Measurements from ENCODE around the gene PSMD11. TPM values are rescaled to one million over a fixed set of nuclear protein-coding genes. Genes with fewer than 3 reads are reported as not detected.
"Not testable (repeated sequence)": the region's sequence is repeated elsewhere in the genome, so short reads cannot be mapped to it uniquely, and the experiment has no call there.

Gene PSMD11
- 98.1 and 104 TPM in 2 replicates for total RNA-seq

- DNase-seq (ENCODE audit: low read depth in 2 of 2) = peak; percentile 92 to 97
These were observed at the start of gene PSMD11 for GRCh38 chr17:32444301-32445073. PSMD11 (plus strand) TSS chr17:32444510; CDS start chr17:32444524, 14 bp downstream.

DNA sequence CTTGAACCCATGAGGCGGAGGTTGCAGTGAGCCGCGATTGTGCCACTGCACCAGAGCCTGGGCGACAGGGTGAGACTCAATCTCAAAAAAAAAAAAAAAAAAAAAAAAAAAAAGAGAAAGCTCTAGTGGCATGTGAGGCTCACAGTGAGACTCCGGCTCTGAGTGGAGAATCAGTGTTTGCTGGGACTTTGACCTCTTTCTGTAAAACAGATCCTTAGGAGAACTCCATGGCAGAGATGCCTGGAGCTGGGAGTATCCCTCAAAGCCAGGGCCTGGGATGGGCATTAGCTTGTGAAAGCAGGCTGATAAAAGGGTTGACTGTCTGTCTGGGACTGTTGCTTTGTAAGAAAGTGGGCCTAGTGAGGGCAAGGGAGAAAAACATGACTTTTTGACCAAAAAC is 48.0 kb upstream of the PSMD11 start:
- no peak for DNase-seq (ENCODE audit: low read depth in 2 of 2)

DNA sequence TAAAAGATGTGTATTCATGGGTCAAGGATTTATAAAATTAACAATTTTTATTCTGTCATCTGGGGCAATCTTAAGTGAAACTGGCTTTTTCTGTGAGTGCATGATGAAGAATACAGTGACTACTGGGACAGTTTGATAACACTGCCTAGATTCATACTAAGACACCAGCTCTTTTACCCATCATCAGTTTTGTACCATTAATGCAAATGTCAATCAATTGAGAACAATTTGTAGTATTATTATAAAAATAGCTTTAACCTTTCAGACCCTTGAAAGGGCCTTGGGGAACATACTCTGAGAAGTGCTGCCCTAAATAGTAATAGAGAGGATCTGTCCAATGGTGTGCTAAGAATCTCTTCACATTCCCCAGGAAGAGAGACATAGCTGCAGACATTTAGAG is 45.4 kb upstream of the PSMD11 start:
- no peak for DNase-seq (ENCODE audit: low read depth in 2 of 2)

- not testable (repeated sequence) for DNase-seq (ENCODE audit: low read depth in 2 of 2)
These were observed 34.2 kb upstream of the PSMD11 start for GRCh38 chr17:32410085-32410484.

DNA sequence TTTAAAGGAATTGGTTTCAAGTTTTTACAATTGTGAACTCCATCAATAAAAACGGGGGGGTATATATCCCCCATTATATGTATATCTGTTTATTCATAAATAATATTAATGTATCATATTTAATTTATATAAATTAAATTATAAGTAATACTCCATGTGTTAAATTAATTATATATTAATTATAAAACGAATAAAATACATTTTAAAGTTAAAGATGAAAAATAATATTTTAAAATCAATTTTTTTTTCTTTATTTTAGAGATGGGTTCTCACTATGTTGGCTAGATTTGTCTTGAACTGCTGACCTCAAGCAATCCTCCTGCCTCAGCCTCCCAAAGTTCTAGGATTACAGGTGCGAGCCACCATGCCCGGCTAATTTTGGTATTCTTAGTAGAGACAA is 17.4 kb upstream of the PSMD11 start:
- no peak for DNase-seq (ENCODE audit: low read depth in 2 of 2)

DNA sequence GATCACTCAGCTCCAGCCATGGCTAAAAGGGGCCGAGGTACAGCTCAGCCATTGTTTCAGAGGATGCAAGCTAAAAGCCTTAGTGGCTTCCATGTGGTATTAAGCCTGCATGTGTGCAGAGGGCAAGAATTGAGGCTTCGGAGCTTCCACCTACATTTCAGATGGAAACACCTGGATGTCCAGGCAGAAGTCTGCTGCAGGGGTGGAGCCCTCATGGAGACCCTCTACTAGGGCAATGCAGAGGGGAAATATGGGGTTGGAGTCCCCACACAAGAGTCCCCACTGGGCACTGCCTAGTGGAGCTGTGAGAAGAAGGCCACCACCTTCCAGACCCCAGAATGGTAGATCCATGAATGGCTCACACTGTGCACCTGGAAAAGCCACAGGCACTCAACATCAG is 14.7 kb upstream of the PSMD11 start:
- DNase-seq (ENCODE audit: low read depth in 2 of 2) = no peak

DNA sequence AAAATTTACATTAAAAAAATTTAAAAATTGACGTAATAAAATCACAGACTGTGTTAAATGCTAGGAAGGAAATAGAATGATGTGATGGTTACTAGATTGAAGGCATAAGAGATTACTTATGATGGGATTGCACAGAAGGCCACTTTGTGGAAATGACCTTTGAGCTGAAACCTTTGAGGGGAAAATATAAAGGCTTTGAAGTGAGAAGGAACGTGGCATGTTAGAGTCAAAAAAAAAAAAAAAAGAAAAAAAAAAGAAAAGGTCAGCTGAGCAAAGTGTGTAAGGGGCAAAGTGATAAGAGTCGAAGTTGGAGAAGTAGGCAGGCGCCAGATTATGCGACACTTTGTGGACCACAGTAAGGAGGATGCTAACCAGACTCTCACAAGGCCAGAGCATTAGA is 3.6 kb upstream of the PSMD11 start:
- no peak for DNase-seq (ENCODE audit: low read depth in 2 of 2)

- no peak for DNase-seq (ENCODE audit: low read depth in 2 of 2)
These were observed 2.4 kb upstream of the PSMD11 start for GRCh38 chr17:32441886-32442285.

DNA sequence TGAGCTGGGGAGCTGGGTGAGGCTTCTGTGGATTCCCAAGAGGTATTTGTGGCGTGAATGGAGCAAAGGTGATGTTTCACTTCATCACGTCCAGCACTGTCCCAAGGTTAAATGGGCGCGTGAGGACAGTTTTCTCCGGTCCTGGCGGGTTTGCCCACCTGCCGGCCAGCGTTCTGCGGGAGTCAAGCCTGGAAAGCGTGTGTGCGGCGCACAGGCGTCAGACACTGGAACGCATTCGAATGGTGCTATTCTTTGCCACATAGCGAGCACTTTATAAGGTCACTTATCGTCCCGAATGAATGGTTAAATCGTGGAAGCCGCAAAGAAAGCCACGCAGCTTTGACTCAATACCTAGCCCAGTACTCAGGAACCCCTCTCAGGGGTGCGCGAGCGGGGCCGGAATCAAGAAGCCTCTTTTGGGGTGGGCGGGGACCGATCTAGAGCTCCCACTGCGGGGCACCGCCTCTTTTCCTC is 446 bp upstream of the PSMD11 start:
- no peak for DNase-seq (ENCODE audit: low read depth in 2 of 2)

GRCh38 chr17:32445074-32445415 is 735 bp downstream of the PSMD11 start:
- peak in 1 of 2 donors; percentile 81 for DNase-seq (ENCODE audit: low read depth in 2 of 2)

DNA sequence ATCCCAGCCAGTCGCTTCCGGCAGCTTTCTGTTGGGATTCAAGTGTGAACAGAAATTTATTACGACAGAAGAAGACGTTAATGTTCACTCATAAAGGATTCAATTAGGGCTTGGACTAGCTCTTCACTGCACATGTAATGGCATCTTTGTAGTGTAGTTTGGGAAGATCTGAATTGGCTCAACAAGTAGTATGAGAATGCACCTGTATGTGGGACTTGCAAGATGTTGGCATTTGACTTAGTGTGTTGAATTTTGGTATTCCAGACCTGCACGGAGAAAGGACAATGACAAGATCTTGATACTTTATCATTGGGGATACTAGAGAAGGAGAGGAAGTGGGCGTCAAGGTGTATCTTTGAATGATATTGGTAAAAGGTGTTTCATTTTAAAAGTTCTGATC is 1.2 kb downstream of the PSMD11 start:
- no peak for DNase-seq (ENCODE audit: low read depth in 2 of 2)

GRCh38 chr17:32445971-32446370 is 1.7 kb downstream of the PSMD11 start:
- peak in 1 of 2 donors; percentile 41 for DNase-seq (ENCODE audit: low read depth in 2 of 2)

DNA sequence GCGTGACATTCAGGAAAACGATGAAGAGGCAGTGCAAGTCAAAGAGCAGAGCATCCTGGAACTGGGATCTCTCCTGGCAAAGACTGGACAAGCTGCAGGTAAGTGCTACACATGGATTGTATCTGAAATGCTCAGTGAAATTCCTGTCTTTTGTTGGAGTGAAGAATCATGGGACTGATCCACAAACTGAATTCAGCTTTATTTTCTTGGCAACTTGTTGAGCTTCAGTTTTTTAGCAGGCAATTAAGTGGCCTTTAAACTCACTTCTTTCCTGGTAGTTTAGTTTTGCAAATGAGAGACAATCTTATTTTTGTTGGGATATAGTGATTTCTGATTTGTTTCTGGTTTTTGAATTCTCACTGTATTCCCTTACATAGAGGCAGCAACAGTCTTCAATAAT is 2.6 kb downstream of the PSMD11 start:
- DNase-seq (ENCODE audit: low read depth in 2 of 2) = no peak

- DNase-seq (ENCODE audit: low read depth in 2 of 2) = no peak
These were observed 5.7 kb downstream of the PSMD11 start for GRCh38 chr17:32449963-32450362.

DNA sequence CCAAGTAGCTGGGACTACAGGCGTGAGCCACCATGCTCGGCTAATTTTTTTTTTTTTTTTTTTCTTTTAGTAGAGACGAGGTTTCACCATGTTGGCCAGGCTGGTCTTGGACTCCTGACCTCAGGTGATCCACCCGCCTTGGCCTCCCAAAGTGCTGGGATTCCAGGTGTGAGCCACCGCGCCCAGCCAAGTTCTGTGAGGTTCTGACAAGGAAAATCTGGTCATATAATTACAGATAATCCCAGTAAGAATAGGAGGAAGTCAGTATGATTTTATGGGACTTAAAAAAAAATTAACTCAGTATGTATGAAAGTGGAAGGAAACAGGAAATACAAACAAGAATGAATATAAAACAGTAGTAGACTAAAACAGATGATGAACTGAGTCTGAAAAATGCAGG is 6.1 kb downstream of the PSMD11 start:
- not testable (repeated sequence) for DNase-seq (ENCODE audit: low read depth in 2 of 2)

GRCh38 chr17:32451879-32452278 is 7.6 kb downstream of the PSMD11 start:
- DNase-seq (ENCODE audit: low read depth in 2 of 2) = no peak

- no peak for DNase-seq (ENCODE audit: low read depth in 2 of 2)
These were observed 8.0 kb downstream of the PSMD11 start for GRCh38 chr17:32452281-32452680.

DNA sequence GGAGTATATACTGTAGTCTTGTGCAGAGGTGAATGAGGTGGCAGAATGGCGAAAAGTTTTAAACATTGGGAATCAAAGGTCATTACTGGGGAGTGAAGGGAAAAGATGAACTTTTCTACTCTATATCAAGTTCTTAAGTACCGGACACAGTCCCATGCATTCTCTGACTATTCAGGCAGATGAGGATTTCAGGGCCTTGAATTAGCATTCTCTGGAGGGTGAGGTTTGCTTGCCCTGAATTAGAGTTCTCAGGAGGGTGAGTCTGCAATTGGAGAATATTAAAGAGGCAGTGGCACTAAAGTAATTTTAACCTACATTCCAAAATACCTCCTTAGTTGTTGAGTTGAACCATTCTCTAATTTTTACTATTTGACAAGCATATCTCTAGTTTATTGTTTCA is 9.1 kb downstream of the PSMD11 start:
- no peak for DNase-seq (ENCODE audit: low read depth in 2 of 2)

- DNase-seq (ENCODE audit: low read depth in 2 of 2) = no peak
These were observed 14.1 kb downstream of the PSMD11 start for GRCh38 chr17:32458371-32458770.

DNA sequence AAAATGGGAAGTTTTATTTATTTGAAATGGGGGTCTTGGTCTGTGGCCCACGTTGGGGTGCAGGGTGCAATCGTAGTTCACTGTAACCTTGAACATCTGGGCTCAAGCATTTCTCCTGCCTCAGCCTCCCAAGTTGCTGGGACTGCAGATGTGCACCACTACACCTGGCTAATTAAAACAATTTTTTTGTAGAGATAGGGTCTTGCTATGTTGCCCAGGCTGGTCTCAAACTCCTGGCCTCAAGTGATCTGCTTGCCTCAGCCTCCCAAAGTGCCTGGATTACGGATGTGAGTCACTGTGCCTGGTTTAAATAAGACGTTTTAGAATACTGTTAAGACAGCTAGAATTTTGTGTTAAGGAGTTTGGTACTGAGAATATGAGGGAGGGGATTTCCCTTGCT is 15.7 kb downstream of the PSMD11 start:
- DNase-seq (ENCODE audit: low read depth in 2 of 2) = no peak

DNA sequence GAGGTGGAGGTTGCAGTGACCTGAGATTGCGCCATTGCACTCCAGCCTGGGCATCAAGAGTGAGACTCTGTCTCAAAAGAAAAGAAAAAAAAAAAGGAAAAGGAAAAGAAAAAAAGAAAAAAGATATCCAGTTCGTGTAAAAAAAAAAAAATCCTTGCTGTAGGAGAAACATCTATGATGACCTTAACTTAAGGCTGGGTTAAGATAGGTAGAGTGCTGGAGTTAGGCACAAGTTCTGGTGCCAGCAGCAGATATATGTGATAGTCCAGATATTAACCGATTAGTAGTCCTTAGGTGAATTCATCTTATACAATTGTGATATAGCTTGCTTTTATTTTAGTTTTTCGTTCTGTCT is 17.2 kb downstream of the PSMD11 start:
- DNase-seq (ENCODE audit: low read depth in 2 of 2) = no peak

- peak; percentile 58 to 78 for DNase-seq (ENCODE audit: low read depth in 2 of 2)
These were observed 17.7 kb downstream of the PSMD11 start for GRCh38 chr17:32461853-32462617.

DNA sequence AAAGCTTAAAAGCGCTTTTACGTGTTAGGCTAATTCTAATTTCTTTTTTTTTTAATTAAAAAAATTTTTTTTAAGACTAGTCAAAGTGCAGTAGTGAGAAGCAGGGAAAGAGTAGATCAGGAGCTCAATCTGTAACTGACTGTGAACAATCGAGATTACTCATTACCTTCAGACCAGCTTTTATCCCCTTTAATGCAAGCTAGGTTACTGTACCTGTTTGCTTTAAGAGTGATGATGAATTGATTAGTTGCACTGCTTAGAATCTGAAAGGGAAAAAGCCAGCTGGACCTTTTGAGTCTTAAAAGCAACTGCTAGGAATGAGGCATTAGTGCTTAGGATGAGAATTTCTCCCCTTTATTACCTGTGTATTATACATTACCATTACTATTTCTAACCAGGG is 19.0 kb downstream of the PSMD11 start:
- no peak for DNase-seq (ENCODE audit: low read depth in 2 of 2)

Data from dermis microvascular lymphatic vessel endothelial cell (primary cell).